NCI-H1105 treated with DMSO at 0.1 percent for 48 hours (cell line): ENCODE measurements around the gene RALB.
A peak's percentile ranks its signal among the peaks of the same experiment; 100 is the strongest.

Experiments
- DNase-seq: peaks from one replicate; lab custom pipeline; 2025; lab: John Stamatoyannopoulos, UW

Gene RALB

GRCh38 chr2:120252225-120253020, at the start of gene RALB:
TSS of gene RALB (plus strand) at chr2:120252852. CDS start at chr2:120278665, 25,813 bp downstream.
- DNase-seq, result peak; percentile 94

GRCh38 chr2:120203251-120204021, 49.2 kb upstream of the RALB start:
- no peak for DNase-seq

GRCh38 chr2:120204022-120204405, 48.6 kb upstream of the RALB start:
- DNase-seq, result no peak

- no peak for DNase-seq
Measured at GRCh38 chr2:120204417-120204816, 48.2 kb upstream of the RALB start.

- no peak for DNase-seq
Measured at GRCh38 chr2:120204945-120205670, 47.5 kb upstream of the RALB start.

- no peak for DNase-seq
Measured at GRCh38 chr2:120206022-120206581, 46.5 kb upstream of the RALB start.

GRCh38 chr2:120208381-120209353, 44.0 kb upstream of the RALB start:
- no peak for DNase-seq

GRCh38 chr2:120209427-120210269, 43.0 kb upstream of the RALB start:
- DNase-seq, result no peak

DNA sequence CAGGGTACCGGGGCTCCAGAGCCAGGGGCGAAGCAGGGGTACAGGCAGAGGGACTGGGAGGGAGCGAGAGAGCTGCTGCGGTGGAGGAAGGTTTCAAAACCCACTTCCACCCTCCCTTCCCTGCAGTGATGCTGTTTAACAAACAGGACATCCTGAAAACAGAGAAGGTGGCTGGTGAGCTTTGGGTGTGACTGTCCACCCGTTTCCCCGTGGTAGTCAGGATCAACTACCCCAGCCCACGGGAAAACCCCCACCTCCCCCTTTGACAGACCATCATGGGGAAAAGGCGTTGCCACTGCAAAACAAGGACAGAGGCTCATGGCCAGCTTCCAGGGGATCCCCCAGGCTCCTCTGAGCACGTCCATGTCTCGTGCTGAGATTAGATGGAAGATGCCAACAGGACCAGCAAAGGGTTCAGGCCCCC, 42.4 kb upstream of the RALB start:
- DNase-seq, result no peak

DNA sequence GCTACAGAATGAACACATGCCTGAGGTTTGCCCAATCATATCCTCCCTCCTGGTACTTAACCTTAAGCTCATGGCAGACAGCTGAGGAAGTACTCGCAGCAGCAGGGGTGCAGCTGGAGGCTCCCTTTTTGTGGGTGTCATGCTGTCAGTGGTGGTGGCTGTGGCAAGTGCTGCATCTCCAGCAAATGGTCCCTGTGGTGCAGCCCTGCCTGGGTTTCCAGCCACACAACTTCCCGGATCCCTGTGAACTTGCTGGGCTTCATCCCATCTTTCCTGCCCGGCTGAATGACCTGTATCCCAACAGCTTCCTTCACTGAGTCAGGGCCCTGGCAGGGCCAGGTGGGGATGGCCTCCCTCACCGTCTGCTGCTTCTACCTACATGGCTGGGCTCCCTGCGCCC, 34.5 kb upstream of the RALB start:
- DNase-seq, result no peak

DNA sequence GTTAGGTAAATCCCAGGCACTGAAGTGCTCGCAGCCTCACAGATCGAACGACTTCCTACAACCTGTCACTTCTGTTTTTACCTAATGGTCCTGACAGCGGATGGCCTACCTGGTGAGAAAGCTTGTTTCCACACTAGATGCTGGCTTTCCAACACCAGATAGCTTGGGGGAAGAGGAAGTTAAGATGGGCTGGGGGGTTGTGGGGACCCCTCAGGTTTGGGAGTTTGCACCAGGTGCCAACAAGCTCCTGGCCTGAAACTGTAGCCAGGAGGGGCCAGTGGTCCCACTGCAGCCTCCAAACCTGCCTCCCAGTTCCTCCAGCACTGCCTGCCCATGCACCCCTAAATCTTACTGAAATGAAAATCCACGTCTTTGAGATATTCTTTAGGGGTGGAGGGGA, 33.4 kb upstream of the RALB start:
- DNase-seq, result no peak

- no peak for DNase-seq
Measured at GRCh38 chr2:120219766-120220165, 32.9 kb upstream of the RALB start.

- DNase-seq, result no peak
Measured at GRCh38 chr2:120220756-120221155, 31.9 kb upstream of the RALB start.

DNA sequence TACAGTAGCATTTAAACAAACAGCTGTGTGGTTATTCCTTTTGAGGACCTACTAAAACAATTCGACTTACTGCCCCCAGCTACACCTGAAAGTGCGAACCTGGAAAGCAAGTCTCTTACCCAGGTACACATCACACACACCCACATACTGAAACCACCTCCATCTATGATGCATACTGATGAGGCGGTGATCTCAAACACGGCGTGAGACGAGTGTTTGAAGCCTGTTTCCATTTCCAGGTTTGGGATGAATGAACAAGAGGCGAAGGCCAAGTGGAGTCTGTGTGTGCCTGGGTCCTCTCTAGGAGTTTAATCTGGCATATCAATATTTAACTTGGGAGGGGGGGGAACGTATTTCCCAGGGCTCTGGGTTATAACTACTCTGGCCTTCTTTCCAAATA, 31.0 kb upstream of the RALB start:
- no peak for DNase-seq

- DNase-seq, result no peak
Measured at GRCh38 chr2:120222186-120223033, 30.2 kb upstream of the RALB start.

DNA sequence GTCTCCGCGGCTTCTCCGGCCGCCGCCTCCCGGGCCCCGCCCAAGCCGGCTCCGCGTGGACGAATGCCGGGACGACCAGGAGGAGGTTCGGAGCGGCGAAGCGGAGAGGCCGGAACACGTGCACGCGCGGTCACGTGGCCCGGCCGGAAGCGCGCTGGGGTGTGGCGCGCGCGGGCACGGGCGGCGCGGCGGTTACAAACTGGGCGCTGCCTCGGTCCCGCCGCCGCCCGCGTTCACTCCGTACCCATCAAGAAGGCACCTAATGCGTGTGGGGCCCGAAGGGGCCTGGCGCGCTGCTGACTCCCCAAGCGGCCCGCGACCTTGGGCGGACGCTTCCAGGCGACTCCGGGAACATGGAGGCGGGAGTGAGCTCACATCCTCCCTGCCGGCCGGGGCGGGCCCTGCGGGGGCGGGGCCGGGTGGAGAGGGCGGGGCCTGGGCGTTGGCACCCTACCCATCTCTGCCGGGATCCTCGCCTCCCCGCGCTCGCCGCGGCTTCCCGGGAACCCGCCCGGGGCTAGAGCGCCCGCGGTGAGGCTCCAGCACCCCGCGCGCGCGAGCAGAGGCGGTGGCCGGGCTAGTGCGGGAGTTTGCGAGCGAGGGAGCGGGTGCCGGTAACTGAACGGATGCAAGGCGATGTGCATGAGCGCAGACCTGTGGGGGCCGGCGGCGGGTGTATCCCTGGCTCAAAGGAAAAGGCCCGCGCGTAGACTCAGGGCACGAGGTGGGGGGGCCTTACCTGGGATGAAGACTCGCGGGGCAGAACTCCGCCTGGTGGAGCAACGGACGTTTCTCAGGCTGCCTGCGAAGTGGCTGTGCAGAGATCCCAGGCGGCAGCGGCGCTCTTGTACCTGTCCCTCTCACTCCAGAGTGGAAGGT, 29.4 kb upstream of the RALB start, which contains the start of gene TMEM185B:
TMEM185B (minus strand) TSS at position 367 of the 879 bp plus-strand sequence. CDS start 424 bp downstream, outside the sequence.
- peak; percentile 77 for DNase-seq

DNA sequence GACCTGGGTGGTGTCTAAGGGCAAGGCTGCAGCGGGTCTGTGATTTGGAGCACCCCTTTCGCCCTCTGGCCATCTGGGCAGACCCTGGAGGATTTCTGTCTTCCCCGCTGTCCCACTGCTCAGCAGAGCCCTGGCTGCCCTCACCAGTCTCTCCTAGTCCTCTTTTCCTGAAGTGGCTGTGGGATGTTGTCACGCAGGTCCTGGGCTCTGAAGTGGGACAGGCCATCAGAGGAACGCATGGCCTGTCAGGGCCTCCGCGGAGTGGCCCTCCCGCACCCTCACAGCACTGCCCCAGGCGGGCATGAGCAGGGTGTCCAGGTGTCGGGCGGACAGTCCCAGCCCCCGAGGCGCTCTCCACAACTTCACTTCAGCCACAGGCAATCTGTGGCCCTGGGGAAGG, 28.4 kb upstream of the RALB start:
- no peak for DNase-seq
